Measurements from ENCODE around the gene CDK11A.
"Not testable (repeated sequence)": the region's sequence is repeated elsewhere in the genome, so short reads cannot be mapped to it uniquely, and the experiment has no call there.

GRCh38 chr1:1675218-1675617 is 48.9 kb downstream of the CDK11A start:
- TF ChIP-seq CTCF (conservative IDR thresholded peaks at IDR 0.05 in 1 of 2, IDR thresholded peaks at IDR 0.05 in 1 of 2; ENCODE audit: low read depth in 1 of 2, low read length in 2 of 2); EZH2 (IDR thresholded peaks at IDR 0.05; ENCODE audit: low read length, missing control alignments): not testable (repeated sequence)

Data from fibroblast of lung (primary cell).